NCI-H1436 (cell line): ENCODE results near the gene ATP8A1.
A peak's percentile ranks its signal among the peaks of the same experiment; 100 is the strongest.
"Not testable (repeated sequence)": the region's sequence is repeated elsewhere in the genome, so short reads cannot be mapped to it uniquely, and the experiment has no call there.

Experiments
- DNase-seq: peaks from one replicate; lab custom pipeline; 2025; lab: John Stamatoyannopoulos, UW

The ATP8A1 gene

DNA sequence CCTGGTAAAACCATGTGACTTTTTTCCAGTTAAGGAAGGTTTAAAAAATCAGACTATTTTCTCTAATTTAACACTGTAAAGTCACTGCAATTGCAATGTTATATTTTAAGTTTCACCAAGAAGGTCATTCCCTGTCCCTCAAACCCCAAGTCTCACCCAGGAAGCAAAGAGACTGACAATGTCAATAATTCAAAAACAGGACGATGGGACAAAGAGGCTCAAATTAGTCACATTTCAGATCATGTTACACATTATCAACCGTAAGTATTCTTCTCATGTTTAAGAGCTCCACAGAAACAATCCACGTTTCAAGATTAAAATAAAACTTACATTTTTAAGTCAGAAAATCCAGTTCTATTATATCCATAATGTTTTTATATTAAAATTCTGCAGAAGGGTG is 246.5 kb downstream of the ATP8A1 start:
- no peak for DNase-seq

- DNase-seq: no peak
These were observed 252.9 kb downstream of the ATP8A1 start for GRCh38 chr4:42404001-42404400.

DNA sequence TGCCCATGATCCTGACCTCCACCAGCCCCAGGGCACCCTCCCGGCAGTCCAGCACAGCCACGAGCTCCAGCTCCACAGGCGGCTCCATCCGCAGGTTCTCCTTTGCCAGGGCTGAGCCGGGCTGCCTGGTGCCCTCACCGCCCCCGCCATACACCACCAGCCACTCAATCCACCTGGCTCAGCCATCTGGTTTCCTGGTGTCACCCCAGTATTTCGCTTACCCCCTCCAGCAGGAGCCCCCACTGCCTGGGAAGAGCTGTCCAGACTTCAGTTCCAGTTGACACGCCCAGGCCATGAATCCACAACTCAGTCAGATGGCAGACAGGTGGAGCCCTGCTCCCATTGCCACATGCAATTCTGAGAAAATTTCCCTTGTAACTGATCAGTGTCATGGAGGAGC is 255.7 kb downstream of the ATP8A1 start:
- DNase-seq: no peak

DNA sequence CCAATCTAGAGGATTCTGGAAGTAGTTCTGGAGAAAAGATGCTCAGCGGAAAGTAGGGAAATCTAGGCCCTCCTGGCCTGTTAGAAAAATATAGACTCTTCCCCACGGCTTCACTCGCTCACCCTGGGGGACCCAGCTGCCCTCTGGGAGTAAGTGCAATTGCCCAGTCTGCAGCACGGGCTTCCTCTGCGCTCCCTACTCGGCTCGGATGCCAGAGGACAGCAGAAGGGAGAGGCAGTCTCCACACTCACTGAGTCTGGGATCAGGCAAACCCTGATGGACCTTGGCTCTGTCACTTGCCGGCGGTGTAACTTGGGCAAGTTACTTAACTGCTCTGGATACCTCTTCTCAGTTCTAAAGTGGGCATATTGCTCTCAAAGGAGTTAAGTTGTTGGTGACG is 257.5 kb downstream of the ATP8A1 start:
- DNase-seq: no peak

GRCh38 chr4:42398871-42399331 is 258.0 kb downstream of the ATP8A1 start:
- no peak for DNase-seq

DNA sequence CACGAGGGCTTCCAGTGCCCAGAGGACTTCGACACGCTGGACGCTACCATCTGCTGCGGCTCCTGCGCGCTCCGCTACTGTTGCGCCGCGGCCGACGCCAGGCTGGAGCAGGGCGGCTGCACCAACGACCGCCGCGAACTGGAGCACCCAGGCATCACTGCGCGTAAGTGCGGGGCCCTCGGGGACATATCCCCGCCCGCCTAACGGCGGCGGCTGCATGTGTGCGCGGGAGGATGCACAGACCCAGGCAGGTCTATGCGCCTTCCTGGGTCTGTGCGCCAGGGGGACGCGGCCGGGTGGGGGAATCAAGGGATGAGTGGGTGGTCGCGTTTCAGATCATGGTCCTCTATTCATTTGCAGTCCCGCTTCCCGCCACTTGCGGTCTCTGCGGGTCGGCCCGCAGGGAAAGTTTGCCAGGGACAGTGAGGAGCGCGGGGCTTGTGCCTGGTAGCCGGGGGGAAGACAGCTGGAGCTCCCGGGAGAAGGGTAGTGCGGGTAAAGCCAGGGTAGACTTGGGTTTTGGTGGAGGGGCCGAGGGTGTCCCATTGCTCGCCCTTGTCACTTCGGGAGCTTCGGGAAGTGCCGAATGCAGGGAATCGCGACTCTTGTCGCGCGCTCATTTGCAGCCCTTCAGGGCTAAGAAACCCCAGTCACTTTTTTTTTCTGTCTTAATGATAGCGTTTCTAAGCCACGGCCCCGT is 258.6 kb downstream of the ATP8A1 start:
- DNase-seq: peak; percentile 2

- DNase-seq: no peak
These were observed 259.2 kb downstream of the ATP8A1 start for GRCh38 chr4:42397635-42398170.

- no peak for DNase-seq
These were observed 259.9 kb downstream of the ATP8A1 start, which contains the start of gene SHISA3 for GRCh38 chr4:42396752-42397634. Gene SHISA3, plus strand, starts transcription at chr4:42397488. Its CDS starts 569 bp downstream, at chr4:42398057.

DNA sequence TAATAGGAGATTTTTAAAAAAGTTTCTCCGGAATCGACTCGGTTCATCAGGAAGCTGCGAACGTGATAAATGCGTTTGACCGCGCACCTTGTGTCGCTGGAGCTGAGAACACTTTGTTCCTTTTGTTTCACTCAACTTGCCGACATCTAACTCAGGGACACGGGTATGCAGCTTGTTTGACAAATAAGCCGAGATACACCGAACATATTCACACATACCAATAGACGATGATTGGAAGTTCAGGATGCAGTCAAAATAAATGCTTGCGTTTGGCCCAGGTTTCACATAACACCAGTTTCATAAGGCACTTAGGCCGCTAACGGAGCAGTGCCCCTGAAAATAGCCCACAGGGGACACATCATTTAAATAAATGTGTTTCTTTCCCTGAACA is 260.5 kb downstream of the ATP8A1 start:
- no peak for DNase-seq

DNA sequence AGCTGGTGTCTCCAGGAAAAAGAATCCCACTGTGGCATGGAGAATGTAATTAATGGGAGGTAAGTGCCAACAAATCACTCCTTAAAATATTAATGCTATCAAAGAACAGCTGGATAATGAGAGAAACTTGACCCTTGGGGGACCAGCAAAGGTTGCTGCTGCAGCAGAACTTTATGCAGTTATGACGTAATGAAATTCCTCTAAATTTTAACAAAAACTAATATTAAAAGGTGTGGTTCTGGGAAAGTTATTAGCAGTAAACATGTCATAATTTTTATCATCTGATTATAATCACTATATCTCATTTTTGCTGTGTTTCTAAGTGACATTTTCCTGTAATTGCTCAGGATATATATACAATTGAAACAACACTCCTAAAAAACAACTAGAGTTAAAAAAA is 261.3 kb downstream of the ATP8A1 start:
- DNase-seq: no peak

- DNase-seq: no peak
These were observed 264.5 kb downstream of the ATP8A1 start for GRCh38 chr4:42392436-42392835.

DNA sequence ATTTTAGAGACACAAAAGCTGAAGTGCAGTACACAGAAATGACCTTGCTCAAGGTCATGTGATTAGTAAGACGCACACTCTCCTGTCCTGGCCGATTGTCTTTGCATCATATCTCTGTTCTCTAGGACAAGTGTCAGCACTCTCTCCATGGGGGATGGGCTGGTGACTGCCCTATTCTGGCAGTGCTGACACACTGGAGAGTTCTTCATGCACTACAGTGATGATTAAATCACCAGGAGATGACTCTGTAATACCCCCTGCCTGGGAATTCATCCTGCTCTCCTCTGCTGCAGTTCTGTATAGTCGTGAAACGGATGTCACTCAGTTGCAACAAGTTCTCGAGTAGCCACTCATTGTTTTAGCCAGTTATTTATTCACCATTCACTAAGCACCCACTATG is 264.9 kb downstream of the ATP8A1 start:
- no peak for DNase-seq

DNA sequence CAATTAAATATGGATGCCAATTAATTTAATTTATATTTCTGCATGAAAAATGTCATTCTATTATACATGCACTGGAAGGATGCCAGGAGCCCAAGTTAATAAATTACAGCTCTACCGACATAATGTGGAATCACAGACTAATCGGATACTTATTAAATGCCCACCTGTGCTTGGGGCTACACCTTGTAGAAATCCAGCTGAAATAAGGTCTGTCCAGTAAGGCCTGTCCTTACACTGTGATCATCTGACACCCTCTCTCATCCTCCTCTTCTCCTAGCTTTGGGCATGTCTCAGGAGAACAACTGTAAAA is 265.6 kb downstream of the ATP8A1 start:
- DNase-seq: no peak

DNA sequence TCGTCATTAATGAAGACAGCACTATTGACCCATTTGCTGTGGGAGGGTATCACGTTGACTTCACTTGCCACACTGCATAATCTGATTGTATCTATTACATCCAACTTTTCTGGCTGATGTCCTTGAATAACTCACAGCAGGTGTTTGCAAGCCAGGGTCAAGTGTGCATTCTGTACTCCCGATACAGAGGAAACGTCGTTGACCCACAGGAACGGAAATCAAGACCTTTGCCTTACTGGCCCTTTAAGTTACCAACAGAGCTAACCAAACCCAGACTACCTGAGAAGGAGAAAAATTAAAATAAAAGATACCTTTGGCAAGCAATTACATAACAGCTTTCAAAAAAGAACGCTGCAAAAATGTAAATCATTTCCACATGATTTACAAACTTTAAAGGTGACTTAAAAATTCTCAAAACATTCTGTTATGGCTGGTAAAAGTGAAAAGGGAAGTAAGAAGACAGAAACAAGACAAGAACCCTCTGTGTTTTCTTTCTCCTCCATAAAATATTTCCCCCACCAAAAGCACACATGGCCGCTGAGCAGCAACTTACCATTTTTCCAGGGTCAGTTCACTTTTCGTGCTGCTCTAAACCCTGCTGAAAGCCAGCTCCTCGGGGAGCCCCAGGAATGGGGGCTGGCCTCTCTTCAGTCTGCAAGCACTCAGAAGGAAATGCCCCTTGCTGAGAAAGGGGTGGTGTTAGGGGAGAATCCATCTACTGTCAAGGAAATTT is 266.1 kb downstream of the ATP8A1 start:
- DNase-seq: no peak

DNA sequence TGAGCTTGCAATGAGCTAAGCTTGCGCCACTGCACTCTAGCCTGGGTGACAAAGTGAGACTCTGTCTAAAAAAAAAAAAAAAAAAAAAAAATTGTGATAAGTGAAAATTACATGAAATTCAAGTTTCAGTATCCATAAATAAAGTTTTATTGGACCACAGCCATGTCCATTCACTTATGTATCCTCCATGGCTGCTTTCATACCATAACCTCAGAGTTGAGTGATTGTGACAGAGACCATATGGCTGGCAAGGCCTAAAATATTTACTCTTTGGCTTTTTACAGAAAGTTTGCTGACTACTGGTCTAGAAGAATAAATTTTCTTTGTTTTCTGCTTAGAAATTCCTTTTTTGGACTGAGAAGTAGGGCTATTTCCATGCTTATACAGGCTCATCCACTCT is 271.4 kb downstream of the ATP8A1 start:
- DNase-seq: no peak

DNA sequence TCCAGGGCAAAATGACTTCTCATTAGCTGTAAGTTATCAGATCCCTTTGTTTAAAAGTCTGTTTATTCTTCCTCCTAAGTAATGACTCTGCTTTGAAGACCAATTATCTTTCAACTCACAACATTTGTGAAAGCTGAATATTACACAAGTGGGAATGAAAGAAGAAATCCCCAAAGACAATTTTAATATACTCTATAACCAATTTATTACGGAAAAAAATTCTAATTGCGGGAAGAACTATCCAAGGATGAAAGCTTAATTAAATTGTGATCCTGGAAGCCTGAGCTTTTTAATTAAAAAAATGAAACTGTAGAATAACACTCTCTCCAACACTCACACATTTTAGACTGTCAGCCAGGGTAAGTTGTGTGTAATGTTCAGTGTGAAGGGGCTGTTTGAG is 275.2 kb downstream of the ATP8A1 start:
- no peak for DNase-seq

- no peak for DNase-seq
These were observed 279.4 kb downstream of the ATP8A1 start for GRCh38 chr4:42377497-42377896.

DNA sequence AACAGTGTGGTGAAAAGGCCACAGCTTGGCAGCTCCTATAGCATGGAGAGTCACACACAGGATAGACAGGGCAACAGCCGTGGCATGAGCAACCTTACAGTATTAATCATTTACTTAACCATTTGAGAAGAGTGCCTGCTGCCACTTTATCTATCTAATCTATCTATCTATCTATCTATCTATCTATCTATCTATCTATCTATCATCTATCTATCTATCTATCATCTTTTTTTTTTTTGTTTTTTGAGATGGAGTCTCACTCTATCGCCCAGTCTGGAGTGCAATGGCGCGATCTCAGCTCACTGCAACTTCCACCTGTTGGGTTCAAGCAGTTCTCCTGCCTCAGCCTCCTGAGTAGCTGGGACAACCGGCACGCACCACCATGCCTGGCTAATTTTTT is 284.6 kb downstream of the ATP8A1 start:
- DNase-seq: not testable (repeated sequence)

DNA sequence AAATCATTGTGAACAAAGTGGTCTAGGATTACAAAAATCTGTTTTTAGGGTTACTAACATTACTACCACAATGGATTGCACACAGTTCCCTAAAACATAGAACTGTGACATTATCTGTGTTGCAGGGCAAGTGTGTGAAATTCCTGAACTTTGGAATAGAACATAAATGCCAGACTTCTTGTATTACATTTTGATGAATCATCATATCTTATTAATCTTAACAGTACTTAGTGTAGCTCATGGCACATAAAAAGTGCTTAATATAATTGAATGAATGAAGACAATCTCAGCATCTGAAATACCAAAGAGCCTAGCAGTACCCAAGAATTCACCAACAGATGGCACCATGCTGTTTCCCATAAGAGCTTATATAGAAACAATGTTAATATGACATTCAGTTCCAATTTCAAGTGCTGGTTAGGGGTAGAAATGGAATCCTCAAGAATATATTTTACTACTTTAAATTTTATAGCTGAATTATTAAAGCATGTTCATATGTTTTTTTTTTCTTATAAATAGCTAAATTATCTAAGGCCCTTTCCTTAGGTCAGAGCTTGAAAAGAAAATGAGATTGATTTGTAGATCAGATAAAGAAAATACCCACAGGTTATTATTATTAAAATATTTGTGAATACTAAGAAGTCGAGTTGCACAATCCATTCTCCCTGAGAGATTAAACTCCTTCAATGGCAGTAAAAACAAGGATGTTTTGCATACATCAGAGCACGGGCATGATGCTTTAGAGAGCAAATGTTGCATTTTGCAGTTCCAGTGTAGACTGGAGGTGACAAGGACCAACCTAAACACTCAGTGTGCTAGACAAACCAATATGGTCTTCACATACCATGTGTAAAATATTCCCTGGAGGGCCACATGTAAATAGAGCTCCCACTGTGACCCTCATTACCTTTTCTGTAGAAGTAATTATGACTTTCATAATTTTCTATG is 285.3 kb downstream of the ATP8A1 start:
- DNase-seq: no peak

GRCh38 chr4:42369489-42369888 is 287.4 kb downstream of the ATP8A1 start:
- DNase-seq: no peak

DNA sequence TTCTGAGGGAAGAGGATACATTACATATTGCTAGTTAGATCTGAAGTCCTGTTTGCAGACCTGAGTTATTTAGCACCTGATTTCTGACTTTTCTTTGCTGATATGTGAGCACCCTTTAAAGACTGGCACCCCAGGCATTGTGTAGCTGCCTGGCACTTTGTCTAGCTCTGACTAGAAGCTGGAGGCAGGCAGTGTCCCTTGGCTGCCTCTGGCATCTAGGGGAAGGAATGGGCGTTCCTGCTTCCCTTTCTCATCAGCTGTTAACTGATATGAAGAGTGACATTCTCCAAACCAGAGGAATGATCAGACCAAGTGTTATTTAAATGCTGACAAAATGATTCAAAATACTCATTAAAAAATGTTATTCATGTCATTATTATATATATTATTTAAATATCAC is 289.9 kb downstream of the ATP8A1 start:
- no peak for DNase-seq
